ENCODE measurements around the gene CREBBP. TPM values are rescaled to one million over a fixed set of nuclear protein-coding genes. Genes with fewer than 3 reads are reported as not detected.
A peak's percentile ranks its signal among the peaks of the same experiment; 100 is the strongest.

Gene CREBBP
- total and polyA plus RNA-seq, 2 donors (not counting 1 experiment from before 2014, with no cell fraction given), result 6.1 to 22.6 TPM

DNA sequence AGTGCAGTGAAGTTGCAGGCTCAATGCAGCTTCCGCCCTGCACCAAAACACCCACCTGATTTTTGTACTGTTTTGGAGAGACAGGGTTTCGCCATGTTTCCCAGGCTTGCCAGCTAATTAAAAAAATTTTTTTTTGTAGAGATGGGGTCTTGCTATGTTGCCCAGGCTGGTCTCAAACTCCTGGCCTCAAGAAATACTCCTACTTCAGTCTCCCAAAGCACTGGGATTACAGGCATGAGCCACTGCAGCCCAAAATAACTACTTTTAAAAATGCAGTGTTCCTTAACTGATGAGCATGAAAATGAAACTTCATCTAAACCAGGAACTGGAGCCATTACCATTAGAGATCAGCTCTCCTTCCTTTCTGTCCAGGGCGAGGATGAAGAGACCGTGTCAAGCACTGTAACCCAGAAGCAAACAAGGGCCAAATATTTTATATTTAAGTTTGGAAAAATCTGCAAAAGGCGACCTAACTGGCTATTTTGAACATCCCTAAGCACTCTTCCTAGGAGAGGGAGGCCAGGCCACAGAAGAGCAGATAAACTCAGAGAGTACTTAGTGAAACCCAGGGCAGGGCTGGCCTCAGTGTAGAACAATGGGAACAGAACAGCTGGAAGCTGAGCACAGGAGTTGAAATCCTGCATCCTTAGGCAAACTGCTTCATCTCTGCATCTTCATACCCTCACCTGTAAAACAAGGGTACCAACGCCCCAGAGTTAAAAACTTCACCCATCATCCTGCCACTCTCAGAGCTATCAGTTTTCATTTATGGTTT lies 24.0 kb downstream of the CREBBP start:
- H3K79me2 ChIP-seq (ENCODE audit: control insufficient read depth, insufficient read depth, low read length), result peaks cover 93% of the 10 kb centered on the region
- no peak overlapping the region for H3K27ac ChIP-seq (ENCODE audit: insufficient read depth, low read length)
- peaks cover 15% of the 10 kb centered on the region for H3K4me1 ChIP-seq (ENCODE audit: control insufficient read depth, extremely low read depth, insufficient read depth, low read length)
- no peak overlapping the region for H2AFZ ChIP-seq (ENCODE audit: low read length)
- H3K4me3 ChIP-seq (replicated peaks in 1 of 4; ENCODE audit: control extremely low read depth in 1 of 4, insufficient read depth in 1 of 4, low read depth in 3 of 4, low read length in 4 of 4), result no peak overlapping the region
- peaks cover 9% of the 10 kb centered on the region for H4K20me1 ChIP-seq (ENCODE audit: control insufficient read depth, extremely low read depth, insufficient read depth, low read length)
- H3K9me3 ChIP-seq (ENCODE audit: control insufficient read depth, insufficient read depth, low read depth, low read length), result no peaks in the 10 kb centered on the region
- H3K27me3 ChIP-seq (ENCODE audit: control insufficient read depth, insufficient read depth, low read length), result no peaks in the 10 kb centered on the region
- no peak overlapping the region for H3K4me2 ChIP-seq (ENCODE audit: extremely low read depth, insufficient read depth, low read length)
- no peak overlapping the region for H3K9ac ChIP-seq (ENCODE audit: insufficient read depth, low read length)
- no peak for TF ChIP-seq EZH2 (IDR thresholded peaks at IDR 0.05; ENCODE audit: low read length, missing control alignments)
- TF ChIP-seq, protein P1, sequence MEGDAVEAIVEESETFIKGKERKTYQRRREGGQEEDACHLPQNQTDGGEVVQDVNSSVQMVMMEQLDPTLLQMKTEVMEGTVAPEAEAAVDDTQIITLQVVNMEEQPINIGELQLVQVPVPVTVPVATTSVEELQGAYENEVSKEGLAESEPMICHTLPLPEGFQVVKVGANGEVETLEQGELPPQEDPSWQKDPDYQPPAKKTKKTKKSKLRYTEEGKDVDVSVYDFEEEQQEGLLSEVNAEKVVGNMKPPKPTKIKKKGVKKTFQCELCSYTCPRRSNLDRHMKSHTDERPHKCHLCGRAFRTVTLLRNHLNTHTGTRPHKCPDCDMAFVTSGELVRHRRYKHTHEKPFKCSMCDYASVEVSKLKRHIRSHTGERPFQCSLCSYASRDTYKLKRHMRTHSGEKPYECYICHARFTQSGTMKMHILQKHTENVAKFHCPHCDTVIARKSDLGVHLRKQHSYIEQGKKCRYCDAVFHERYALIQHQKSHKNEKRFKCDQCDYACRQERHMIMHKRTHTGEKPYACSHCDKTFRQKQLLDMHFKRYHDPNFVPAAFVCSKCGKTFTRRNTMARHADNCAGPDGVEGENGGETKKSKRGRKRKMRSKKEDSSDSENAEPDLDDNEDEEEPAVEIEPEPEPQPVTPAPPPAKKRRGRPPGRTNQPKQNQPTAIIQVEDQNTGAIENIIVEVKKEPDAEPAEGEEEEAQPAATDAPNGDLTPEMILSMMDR (conservative IDR thresholded peaks at IDR 0.05 in 1 of 2, IDR thresholded peaks at IDR 0.05 in 1 of 2; ENCODE audit: low read depth in 1 of 2, low read length in 2 of 2), result no peak
- H3K36me3 ChIP-seq (ENCODE audit: control insufficient read depth, insufficient read depth, low read length), result peaks cover 1% of the 10 kb centered on the region
- no peak for DNase-seq (ENCODE audit: low read depth in 2 of 2)

- Histone ChIP-seq H3K4me2 (ENCODE audit: extremely low read depth, insufficient read depth, low read length) (no peak overlapping the region), H3K4me1 (ENCODE audit: control insufficient read depth, extremely low read depth, insufficient read depth, low read length) (peaks cover 24% of the 10 kb centered on the region), H3K27me3 (ENCODE audit: control insufficient read depth, insufficient read depth, low read length) (no peaks in the 10 kb centered on the region), H3K36me3 (ENCODE audit: control insufficient read depth, insufficient read depth, low read length) (peaks cover 10% of the 10 kb centered on the region), H3K4me3 (replicated peaks in 1 of 4; ENCODE audit: control extremely low read depth in 1 of 4, insufficient read depth in 1 of 4, low read depth in 3 of 4, low read length in 4 of 4) (no peak overlapping the region), H4K20me1 (ENCODE audit: control insufficient read depth, extremely low read depth, insufficient read depth, low read length) (peaks cover 13% of the 10 kb centered on the region), H2AFZ (ENCODE audit: low read length) (no peak overlapping the region), H3K79me2 (ENCODE audit: control insufficient read depth, insufficient read depth, low read length) (peaks cover 91% of the 10 kb centered on the region), H3K9ac (ENCODE audit: insufficient read depth, low read length) (no peak overlapping the region), H3K9me3 (ENCODE audit: control insufficient read depth, insufficient read depth, low read depth, low read length) (no peaks in the 10 kb centered on the region), H3K27ac (ENCODE audit: insufficient read depth, low read length) (no peak overlapping the region)
- no peak for TF ChIP-seq EZH2 (IDR thresholded peaks at IDR 0.05; ENCODE audit: low read length, missing control alignments)
- TF ChIP-seq, protein P1 (conservative IDR thresholded peaks at IDR 0.05 in 1 of 2, IDR thresholded peaks at IDR 0.05 in 1 of 2; ENCODE audit: low read depth in 1 of 2, low read length in 2 of 2), result no peak
- no peak for DNase-seq (ENCODE audit: low read depth in 2 of 2)
Observed at GRCh38 chr16:3854750-3855541, 25.6 kb downstream of the CREBBP start.

DNA sequence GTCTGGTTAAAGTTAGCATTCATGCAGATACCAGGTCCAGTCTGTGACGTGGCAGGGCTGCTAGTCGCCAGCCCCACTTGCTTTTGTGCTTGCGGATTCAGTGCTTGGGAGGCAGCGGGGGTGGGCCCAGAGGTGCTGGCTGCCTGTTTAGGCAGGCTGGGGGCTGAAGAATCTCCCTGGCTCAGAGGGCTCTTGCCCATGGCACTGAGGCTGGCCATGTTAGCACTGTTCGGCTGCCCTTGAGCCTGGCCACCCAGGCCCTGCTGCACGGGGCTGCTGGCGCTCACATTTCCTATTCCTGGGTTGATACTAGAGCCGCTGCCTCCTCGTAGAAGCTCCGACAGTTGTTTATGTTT lies 30.0 kb downstream of the CREBBP start:
- H3K4me2 ChIP-seq (ENCODE audit: extremely low read depth, insufficient read depth, low read length), result peak overlapping the region; percentile 19
- H3K4me3 ChIP-seq (replicated peaks in 1 of 4; ENCODE audit: control extremely low read depth in 1 of 4, insufficient read depth in 1 of 4, low read depth in 3 of 4, low read length in 4 of 4), result no peak overlapping the region
- no peak overlapping the region for H3K9ac ChIP-seq (ENCODE audit: insufficient read depth, low read length)
- TF ChIP-seq EZH2 (IDR thresholded peaks at IDR 0.05; ENCODE audit: low read length, missing control alignments), result no peak
- TF ChIP-seq, protein P1 (conservative IDR thresholded peaks at IDR 0.05 in 1 of 2, IDR thresholded peaks at IDR 0.05 in 1 of 2; ENCODE audit: low read depth in 1 of 2, low read length in 2 of 2), result no peak
- no peaks in the 10 kb centered on the region for H3K27me3 ChIP-seq (ENCODE audit: control insufficient read depth, insufficient read depth, low read length)
- peaks cover 15% of the 10 kb centered on the region for H3K4me1 ChIP-seq (ENCODE audit: control insufficient read depth, extremely low read depth, insufficient read depth, low read length)
- H3K9me3 ChIP-seq (ENCODE audit: control insufficient read depth, insufficient read depth, low read depth, low read length), result no peaks in the 10 kb centered on the region
- DNase-seq (ENCODE audit: low read depth in 2 of 2), result no peak
- H4K20me1 ChIP-seq (ENCODE audit: control insufficient read depth, extremely low read depth, insufficient read depth, low read length), result peaks cover 7% of the 10 kb centered on the region
- H3K79me2 ChIP-seq (ENCODE audit: control insufficient read depth, insufficient read depth, low read length), result peaks cover 87% of the 10 kb centered on the region
- H3K27ac ChIP-seq (ENCODE audit: insufficient read depth, low read length), result peak overlapping the region; percentile 51
- no peak overlapping the region for H2AFZ ChIP-seq (ENCODE audit: low read length)
- H3K36me3 ChIP-seq (ENCODE audit: control insufficient read depth, insufficient read depth, low read length), result peaks cover 12% of the 10 kb centered on the region
